Stimulated activated CD8-positive, alpha-beta memory T cell treated with anti-CD3 and anti-CD28 coated beads, Interleukin-15, amount 100 ng/mL, for 24 hours (primary cell): Measurements from ENCODE around the gene CROCC2.

ENCODE experiments used
- DNase-seq: peaks from one replicate; pipeline ENCODE4 v3.0.0-alpha.2; 2020; ENCODE audit warnings: low read depth

CROCC2 gene

DNA sequence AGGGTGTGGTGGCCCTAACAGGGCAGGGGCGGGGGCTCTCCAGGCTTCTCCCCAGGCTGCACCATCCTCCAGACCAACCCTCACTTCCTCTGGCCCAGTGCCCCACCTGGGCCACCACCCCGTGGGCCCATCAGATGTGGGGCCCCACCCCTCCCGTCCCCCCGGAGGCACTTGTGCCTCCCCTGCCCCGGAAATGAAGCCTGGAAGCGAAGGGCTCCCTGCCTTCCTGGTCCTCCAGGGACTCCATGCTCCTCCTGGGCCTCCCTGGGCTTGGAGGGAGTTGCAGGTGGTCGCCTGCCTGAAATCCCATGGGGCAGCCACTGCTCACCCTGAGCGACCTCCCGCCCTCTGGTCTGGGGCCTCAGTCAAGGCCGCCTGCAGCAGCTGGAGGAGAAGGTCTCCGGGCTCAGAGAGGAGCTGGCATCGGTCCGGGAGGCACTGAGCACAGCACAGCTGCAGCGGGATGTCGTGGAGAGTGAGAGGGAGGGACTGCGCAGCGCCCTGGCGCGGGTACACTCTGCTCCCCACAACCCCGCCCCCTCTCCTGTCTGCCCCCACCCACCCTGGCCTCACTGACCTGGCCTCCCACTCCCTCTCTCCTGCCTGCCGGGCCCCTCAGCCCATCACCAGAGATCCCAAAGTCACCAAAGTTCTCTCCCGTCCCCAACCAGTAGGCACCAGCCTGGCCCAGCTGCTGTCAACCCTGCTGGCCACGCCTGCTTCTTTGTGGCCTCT is 28.0 kb downstream of the CROCC2 start:
- DNase-seq: no peak

GRCh38 chr2:240934701-240935102 is 28.6 kb downstream of the CROCC2 start:
- DNase-seq: no peak

GRCh38 chr2:240935103-240935876 is 29.2 kb downstream of the CROCC2 start:
- no peak for DNase-seq

GRCh38 chr2:240936106-240936505 is 30.0 kb downstream of the CROCC2 start:
- no peak for DNase-seq

GRCh38 chr2:240946046-240946445 is 39.9 kb downstream of the CROCC2 start:
- DNase-seq: no peak

DNA sequence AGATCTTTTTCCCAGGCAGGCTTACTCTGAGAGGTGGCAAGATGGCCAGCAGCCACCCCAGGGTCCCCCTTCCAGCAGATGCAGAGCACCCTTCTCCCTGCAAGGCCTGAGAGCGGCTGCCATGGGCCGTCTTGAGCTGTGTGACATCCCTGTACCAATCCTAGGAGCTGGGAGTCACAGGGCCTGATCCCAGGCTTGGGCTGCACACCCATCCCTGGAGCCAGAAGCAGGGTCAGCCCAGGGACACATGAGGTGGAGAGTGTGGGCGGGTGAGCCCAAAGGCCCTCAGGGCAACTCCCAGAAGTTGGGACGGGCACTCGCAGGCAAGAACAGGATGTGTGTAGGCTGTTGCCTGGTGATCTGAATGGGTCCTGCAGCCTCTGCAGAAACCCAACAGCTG is 40.5 kb downstream of the CROCC2 start:
- no peak for DNase-seq

DNA sequence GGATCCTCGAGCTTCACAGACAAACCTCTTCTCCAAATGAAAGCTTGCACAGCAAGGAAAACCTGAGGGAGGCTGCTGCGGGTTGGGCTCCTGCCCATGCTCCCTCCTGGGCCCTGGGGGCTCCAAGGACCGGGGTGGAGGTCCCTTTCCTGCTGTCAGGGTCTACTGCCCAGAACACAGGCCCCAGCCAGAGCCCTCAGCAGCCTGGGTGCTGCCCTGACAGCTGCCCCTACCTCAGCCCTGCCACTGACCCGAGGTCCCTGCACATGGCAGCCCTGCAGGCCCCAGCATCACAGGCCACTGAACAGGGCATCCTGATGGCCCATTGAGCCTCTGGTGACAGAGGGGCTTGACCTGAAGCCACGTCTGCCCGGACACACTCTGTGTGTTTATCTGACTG is 41.0 kb downstream of the CROCC2 start:
- DNase-seq: no peak

DNA sequence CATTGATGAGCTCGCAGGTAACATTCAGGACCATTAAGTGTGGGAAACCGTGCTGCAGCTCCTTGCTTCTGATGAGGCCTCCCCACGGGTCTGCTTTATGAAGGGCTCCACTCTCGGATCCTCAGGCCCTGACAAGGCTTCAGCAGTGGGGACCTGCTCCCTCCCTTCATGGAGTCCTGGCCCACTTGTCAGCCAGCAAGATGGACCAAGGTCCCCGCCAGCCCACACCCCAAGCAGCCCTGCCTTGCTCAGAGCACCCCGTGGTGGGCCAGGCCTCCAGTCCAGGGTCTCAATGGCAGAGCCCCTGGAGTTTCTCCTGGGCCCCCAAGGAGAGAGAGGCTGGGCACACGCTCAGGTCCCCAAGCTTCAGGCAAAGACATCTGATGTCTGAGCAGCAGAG is 41.5 kb downstream of the CROCC2 start:
- DNase-seq: no peak

DNA sequence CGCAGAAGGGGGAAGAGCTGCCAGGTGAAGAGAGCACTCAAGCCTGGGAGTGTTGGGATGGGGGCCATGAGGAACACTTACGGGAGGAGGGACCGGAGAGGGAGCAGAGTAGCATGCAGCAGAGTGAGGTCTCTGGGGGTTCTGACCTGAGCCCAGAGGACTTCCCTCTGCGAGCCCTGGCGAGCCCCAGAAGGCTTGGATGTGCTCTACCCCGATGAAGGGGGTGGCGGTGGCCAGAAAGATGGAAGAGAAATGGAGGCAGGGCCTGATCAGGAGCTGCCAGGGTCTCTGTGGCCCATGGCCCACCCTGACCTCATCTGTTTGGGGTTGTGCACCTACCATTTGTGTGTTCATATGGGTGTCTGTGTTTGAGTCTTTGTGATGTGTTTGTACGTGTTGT is 42.0 kb downstream of the CROCC2 start:
- no peak for DNase-seq

DNA sequence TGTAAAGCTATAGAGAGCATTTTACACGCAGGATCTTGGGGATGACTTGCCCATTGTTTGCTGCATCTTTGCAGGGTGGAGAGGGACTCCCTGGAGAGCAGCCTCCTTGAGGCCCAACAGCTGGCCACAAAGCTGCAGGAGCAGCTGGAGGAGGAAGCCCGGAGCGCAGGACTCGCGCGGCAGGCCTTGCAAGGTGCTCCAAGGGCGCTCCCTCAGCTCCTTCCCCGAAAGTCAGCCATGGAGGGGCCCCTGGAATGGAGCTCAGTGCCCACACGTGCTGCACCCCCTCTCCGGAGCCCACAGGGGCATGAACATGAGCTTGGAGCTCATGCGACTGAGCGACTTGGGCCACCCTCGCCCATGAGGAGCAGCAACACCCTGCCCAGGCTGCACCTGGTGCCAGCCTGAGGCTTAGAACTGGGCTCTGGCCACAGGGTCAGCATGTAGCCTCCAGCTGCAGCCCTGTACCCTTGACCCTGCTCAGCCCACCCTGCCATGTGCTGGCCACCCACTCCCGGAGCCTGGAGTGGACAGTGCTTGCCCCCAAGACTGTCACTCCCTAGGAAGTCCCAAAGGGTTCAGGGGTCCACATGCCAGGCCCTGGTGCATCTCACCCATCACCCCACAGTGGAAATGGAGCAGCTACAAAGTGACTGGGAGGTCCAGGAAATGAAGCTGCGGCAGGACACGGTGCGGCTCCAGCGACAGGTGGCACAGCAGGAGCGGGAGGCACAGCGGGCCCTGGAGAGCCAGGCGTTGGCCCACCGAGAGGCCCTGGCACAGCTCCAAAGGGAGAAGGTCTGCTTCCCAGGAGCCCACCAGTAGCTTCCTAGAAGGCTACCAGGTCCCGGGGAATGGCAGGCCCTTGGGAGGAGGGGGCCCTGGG is 43.0 kb downstream of the CROCC2 start:
- no peak for DNase-seq

DNA sequence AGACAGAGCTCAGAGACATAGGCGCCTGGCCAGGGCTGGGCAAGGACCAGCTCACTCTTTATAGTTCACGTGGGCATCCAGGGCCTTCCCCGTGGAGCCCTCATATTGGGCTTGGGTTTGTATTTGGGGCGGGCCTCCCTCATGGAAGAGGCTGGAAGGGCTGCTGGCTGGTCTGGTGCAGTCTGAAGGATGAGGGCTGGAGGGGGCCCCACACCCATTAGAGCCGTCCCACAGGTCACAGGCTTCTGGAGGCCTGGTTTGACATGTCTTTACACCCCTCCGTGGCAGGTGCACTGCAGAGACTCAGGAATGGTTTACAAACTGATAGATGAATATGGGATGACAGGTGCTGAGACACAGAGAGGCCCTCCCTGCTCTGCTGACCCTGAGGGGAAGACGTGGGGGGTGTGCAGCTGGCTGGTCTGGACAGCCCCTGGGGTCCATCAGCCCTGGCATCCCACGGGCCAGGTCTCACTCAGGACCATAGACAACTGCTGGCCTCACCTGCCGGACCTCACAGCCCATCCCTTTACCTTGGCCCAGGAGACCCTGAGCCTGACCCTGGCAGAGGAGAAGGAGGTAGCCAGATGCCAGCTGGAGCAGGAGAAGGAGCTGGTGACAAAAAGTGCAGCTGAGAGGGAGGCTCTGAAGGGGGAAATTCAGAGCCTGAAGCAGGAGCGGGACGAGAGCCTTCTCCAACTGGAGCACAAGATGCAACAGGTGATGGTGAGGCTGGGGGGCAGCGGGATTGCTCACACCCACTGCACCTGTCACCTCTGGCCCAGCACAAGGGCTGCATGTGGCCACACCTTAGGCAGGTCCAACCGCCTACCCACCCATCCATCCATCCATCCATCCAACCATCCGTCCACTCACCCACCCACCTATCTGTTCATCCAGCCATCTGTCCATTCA is 43.9 kb downstream of the CROCC2 start:
- no peak for DNase-seq

DNA sequence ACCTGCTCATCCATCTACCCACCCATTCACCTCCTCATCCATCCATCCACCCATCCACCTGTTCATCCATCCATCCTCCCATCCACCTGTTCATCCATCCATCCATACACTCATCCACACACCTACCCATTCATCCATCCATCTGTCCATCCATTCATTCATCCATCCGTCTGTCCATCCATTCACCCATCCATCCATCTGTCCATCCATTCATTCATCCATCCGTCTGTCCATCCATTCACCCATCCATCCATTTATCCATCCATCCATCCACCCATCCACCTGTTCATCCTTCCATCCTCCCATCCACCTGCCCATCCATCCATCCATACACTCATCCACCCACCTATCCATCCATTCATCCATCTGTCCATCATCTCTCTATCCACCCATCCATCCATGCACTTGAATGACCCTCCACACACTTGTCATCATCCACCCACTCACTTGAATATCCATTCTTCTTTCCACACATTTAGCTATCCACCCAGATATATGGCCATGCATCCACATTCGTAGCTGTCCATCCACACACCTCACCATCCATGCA is 45.0 kb downstream of the CROCC2 start:
- DNase-seq: no peak

- DNase-seq: no peak
These were observed 46.5 kb downstream of the CROCC2 start for GRCh38 chr2:240952496-240953246.

DNA sequence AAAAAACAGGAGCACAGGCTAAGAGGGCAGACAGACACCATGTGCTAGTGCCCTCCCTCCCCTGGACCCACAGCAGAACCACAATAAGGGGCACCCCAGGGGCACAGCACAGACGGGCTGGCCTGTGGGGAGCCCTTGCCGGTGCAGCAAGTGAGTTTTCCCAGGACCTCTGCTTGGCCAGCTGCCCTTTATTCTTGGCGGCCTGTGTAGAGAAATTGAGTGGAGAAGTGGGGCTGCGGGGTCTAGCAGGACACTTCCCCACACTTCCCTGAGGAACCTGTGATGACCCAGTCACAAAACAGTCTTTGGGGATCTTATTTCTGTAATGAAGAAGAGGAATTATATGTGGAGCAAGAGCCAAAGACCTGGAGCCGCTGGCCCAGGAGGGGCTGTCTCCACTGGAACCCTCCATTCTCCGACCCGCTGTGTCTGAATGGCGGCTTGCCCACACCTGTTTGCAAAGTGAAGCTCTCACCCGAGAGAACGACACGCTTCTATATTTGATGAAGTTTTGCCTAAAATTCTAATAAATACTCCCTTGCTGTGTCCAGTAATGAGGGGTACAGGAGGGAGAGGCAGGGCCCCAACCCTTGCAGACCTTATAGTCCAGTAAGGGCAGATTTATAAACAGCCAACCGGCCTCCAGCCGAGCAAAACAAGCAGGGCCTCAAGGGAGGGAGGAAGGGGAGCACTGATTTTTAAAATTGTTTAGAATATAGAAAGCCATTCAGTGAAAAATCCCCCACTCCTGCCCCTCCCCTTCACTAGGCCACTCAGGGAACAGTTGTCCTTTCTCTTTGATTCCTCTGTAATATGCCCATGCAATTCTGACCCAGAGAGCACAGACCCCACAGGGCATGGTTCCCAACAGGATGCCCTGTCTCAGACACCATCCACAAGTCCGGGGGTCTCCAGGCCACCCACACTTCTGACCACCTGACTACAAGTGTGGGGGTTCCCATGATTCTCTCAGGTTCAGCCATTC is 47.6 kb downstream of the CROCC2 start:
- DNase-seq: no peak

GRCh38 chr2:240954436-240955305 is 48.5 kb downstream of the CROCC2 start:
- DNase-seq: no peak

DNA sequence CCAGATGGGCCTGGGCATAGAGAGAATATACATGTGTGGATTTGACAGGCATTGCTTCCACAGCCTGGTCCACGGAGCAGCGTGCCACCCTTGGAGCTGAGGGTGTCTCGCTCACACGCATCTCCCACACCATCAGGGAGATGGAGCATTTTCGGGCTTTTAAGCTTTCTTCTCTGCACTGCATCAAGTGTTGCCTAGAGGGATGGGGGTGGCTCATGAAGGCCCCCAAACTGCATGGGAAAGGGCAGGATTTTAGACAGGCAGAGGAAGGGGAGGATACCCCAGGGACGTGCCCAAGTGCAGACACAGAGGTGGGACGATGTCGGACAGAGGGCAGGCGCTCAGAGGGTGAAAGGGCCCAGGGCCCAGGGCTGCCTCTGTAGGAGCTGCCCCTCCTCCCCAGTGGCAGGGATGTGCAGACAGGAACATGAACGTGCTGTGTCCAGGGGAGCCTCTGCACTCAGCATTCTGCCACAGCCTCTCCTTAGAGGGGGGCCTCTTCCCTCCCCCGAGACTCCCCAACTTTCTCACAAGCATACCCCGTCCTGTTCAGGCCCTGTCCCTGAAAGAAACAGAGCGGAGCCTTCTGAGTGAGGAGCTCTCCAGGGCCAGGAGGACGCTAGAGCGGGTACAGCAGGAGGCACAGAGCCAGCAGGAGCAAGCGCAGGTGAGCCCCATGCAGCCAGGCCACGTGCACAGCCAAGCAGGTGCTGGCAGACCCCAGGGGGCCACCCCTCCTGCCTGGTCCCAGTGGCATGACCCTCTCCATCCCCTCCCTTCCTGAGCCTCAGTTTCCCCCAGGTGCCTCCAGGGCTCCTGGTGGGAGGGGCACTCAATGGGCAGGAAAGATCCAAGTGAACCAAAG is 49.4 kb downstream of the CROCC2 start:
- DNase-seq: no peak
